Fibroblast of the aortic adventitia (primary cell): Measurements from ENCODE around the gene ECE2. TPM values are rescaled to one million over a fixed set of nuclear protein-coding genes. Genes with fewer than 3 reads are reported as not detected.

Experiments
- DNase-seq: peaks from one replicate; pipeline ENCODE4 v3.0.0-alpha.2; 2010; ENCODE audit warnings: low read depth
- H3K4me3 ChIP-seq: 2 replicates; pipeline ENCODE4 v1.5.1; 2011; ENCODE audit warnings: low read depth, mild to moderate bottlenecking, control low read depth, low read length, moderate library complexity
- total RNA-seq: library from RNA; depleted of rRNA; stranded (reverse); fragments of >200 nt; gene quantifications from 2 replicates; pipeline ENCODE4 v1.2.3, GENCODE V29; 2012; ENCODE audit warnings: low replicate concordance
- TF ChIP-seq, protein P1 (sequence below): IDR thresholded peaks from 2 replicates; pipeline ENCODE4 v1.5.1; 2011; ENCODE audit warnings: mild to moderate bottlenecking, low read length, control low read depth, inconsistent platforms; ENCODE audit not compliant: insufficient read depth

Gene ECE2
- total RNA-seq, 1 donor, result not detected

- peak; percentile 41 for DNase-seq
- peak overlapping the region; percentile 95 for H3K4me3 ChIP-seq
- TF ChIP-seq, protein P1, sequence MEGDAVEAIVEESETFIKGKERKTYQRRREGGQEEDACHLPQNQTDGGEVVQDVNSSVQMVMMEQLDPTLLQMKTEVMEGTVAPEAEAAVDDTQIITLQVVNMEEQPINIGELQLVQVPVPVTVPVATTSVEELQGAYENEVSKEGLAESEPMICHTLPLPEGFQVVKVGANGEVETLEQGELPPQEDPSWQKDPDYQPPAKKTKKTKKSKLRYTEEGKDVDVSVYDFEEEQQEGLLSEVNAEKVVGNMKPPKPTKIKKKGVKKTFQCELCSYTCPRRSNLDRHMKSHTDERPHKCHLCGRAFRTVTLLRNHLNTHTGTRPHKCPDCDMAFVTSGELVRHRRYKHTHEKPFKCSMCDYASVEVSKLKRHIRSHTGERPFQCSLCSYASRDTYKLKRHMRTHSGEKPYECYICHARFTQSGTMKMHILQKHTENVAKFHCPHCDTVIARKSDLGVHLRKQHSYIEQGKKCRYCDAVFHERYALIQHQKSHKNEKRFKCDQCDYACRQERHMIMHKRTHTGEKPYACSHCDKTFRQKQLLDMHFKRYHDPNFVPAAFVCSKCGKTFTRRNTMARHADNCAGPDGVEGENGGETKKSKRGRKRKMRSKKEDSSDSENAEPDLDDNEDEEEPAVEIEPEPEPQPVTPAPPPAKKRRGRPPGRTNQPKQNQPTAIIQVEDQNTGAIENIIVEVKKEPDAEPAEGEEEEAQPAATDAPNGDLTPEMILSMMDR, result no peak
Measured at GRCh38 chr3:184299488-184300377, 23.9 kb downstream of the ECE2 start.

GRCh38 chr3:184300378-184300720 lies 24.5 kb downstream of the ECE2 start:
- no peak for DNase-seq
- peak overlapping the region; percentile 95 for H3K4me3 ChIP-seq
- TF ChIP-seq, protein P1, result no peak

DNA sequence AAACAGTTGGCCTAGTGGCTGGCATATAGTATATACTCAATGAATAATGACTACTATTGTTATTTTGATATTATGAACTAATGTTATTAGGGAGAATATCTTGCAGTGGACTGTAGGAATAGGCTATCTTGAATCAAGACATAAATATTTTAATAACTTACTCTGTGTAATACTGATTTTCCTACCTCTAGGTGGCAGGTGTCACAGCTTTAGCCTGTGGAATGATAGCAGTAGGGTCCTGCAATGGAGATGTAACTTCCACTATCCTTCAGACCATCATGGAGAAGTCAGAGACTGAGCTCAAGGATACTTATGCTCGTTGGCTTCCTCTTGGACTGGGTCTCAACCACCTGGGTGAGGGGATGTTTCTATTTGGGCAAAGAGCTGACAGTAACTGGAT lies 29.8 kb downstream of the ECE2 start:
- TF ChIP-seq, protein P1, result peak; percentile 39

GRCh38 chr3:184306341-184306972 lies 30.6 kb downstream of the ECE2 start:
- DNase-seq, result no peak
- H3K4me3 ChIP-seq, result no peak overlapping the region
- TF ChIP-seq, protein P1, result no peak

More for the DNA sequence above, 29.8 kb downstream of the ECE2 start:
- no peak overlapping the region for H3K4me3 ChIP-seq
- no peak for DNase-seq

DNA sequence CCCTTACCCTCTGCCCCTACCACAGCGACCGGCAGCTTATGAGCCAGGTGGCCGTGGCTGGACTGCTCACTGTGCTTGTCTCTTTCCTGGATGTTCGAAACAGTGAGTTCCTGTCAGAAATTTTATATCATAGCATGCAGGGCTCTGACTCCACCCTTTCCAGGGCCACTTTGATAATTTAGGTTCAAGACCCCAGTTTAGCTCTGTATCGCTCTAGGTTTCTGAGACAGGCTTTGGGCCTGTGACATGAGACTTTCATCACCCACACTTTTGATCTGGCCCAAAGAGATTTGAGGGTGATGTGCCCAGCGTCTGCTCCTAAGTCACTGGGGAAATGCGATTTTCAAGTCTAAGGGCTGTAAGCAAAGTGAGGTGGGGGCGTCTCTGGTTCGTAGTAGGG lies 32.1 kb downstream of the ECE2 start:
- no peak overlapping the region for H3K4me3 ChIP-seq
- no peak for DNase-seq
- TF ChIP-seq, protein P1, result no peak

DNA sequence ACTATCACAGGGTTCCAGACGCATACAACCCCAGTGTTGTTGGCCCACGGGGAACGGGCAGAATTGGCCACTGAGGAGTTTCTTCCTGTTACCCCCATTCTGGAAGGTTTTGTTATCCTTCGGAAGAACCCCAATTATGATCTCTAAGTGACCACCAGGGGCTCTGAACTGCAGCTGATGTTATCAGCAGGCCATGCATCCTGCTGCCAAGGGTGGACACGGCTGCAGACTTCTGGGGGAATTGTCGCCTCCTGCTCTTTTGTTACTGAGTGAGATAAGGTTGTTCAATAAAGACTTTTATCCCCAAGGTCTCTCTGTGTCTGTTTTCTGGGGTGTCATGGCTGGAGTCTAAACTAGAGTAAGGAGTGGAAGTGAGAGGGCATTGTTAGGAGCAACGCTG lies 32.9 kb downstream of the ECE2 start:
- no peak overlapping the region for H3K4me3 ChIP-seq
- TF ChIP-seq, protein P1, result no peak
- DNase-seq, result no peak
